Left kidney (tissue), 2 donors: Measurements from ENCODE around the gene CREB5. TPM values are rescaled to one million over a fixed set of nuclear protein-coding genes. Genes with fewer than 3 reads are reported as not detected.

Experiments used
- DNase-seq: peaks from one replicate; pipeline ENCODE4 v3.0.0-alpha.2; 2013
- polyA plus RNA-seq: library from polyadenylated mRNA; unstranded; fragments of 120-200 nt; gene quantifications from one replicate; pipeline ENCODE4 v1.2.1, GENCODE V29; 2013; ENCODE audit not compliant: insufficient read length

Gene CREB5
- polyA plus RNA-seq, 1 donor, result 14.6 TPM

GRCh38 chr7:28433699-28434219 is 21.4 kb downstream of the CREB5 start:
- no peak for DNase-seq

DNA sequence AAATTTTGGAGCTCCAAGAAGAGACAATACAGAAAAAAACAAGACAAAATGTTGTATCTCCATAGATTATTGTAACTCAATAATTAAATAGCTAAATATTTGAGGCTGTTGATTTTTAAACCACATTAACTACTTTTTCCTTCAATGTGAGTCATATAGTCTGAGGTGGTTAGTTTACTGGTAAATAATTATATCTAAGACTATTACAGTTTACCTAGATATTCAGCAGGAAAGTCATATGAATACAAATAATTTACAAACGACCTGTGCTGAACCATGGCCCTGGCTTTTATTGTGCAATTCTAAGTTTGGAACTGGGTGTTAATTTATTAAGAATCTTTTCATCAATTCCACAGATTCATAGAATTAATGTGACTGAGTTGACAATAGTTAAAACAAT is 22.2 kb downstream of the CREB5 start:
- DNase-seq, result no peak

DNA sequence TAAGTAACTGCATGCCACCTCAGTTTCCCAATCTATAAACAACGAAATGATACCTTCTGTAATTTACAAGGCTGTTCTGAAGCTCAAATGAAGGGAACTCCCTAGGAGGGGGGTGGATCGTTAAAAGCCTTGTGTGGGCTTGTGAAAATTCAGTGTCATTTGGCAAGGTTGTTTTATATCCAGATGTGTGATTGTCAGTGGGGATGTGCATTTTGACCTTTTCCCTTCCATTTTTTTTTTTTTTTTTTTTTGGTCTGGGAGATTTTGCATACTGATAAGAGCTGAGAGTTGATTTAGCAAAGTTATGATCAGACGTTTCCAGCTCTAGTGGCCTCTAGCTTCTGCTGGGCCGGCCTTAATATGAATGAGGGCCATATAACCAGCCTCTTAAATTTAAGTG is 22.8 kb downstream of the CREB5 start:
- no peak for DNase-seq

DNA sequence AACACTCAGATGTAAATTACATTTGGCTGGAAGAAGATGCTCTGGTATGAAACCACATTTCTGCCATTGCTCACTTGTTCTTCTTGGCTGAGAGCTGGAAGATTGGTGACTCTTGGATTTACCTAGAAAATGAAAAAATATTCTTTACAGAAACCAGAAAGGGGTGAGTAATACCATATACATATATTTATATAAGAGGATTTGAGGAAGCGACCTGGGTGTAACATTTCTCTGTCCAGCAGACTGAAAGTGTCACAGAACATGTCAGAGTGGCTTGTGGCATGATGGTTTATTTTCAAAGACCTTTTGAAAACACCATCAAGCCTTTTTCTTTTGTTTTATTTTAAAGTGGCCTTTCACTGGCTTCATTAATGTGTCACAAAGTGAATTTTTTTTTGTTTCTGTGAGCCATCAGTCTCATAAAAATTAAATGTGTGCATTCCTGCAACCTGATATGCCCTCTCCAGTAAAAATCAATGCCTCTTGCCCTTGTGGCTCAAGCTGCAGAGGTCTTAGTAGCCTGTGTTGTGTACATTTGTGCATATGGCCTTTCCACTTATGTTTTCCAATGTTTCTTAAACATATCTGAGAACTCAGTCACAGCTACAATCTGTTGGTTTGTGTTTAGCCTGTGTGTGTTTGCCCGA is 23.5 kb downstream of the CREB5 start:
- DNase-seq, result no peak

DNA sequence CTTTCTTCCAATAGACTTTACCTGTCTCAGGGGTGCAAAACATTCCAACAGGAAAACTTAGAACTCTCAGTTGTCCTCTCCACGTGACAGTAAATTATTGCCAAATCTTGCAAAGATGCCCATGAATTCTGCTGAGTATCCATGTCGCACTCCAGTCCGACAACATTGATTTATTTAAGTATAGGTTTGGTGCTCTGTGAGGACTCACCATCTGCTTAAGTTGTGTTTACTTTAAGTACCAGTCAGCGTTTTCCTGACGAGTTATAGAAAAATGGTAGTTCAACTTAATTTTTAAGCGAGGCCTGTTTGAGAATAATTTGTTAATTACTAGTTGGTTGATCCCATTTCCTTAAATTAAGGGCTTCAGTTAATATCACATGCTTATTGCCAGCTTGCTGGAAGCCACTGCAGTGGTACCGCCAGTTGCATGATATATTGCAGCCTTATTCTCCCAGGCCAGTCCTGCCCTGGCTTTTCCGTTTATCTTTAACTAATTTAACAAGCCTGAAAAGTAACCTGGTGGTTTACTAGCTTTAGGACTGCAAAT is 27.8 kb downstream of the CREB5 start:
- DNase-seq, result no peak

DNA sequence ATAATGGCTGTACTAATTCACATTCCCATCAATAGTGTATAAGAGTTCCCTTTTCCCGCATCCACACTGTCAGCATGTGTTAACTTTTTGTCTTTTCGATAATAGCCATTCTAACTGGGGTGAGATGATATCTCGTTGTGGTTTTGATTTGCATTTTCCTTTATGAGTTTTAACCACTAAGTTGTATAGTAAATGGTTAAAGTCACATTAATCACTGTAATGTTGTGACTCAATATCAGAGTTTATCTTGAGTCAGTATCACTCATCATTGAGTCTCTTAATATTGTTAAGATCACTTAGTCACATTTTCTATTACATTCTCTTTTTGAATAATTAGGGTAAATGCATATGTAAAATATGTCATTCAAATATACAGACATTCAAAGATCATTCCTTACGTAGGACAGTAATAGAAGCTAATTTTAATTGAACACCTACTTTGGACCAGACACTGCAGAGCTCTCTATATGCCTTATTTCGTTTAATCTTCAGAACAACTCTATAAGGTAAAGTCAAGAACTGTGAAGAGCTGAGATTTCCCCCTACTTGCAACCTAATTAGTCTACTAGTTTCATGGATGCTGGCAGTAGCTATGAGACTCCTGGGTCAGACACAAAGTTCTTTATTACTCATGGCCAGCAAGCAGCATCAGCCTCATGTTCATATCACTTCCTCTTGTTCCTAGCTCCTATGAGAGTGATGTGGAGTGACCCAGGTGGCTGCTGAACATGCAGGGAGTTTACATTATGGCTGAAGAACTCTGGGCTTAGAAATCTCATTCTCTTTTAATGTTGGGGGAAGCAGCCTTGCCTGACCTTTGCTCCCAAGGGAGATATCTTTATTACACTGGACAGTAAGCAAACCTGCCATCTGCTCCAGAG is 30.5 kb downstream of the CREB5 start:
- DNase-seq, result no peak

DNA sequence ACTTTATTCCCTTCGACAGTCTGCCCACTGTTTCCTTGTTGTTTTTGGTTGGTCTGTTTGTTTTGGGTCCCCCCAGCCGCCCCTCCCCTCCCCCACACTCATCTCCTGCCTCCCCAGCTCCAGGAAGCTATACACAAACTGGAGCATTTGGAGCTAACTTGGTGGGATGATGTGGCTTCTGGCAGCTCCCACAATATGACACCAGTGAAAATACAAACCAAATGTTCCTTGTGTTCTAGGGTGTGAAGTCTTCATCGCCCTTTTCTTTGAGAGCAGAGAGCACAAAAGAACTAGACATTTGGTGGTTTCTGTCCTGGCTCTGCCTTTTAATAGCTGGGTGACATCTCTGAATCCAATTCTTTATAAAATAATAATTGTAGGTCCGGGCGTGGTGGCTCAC is 33.8 kb downstream of the CREB5 start:
- DNase-seq, result no peak

GRCh38 chr7:28447071-28447470 is 34.8 kb downstream of the CREB5 start:
- no peak for DNase-seq

DNA sequence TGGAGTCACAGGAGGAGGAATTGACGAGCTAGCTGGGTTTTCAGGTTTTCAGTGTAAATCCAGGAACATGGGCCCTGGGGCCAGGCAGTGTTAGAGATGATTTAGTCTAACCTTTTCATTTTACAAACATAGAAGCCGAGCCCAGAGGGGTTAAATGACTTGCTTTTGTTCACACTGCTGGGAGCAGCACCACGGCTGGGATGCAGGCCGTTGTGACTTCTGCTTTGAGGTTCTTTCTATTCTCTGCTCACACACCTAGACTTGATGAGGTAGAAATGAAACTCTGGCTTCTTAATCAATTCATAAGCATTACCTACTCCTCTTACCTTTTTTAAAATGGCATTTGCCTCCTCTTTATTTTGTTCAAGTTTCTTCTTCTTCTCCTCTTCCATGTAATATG is 36.4 kb downstream of the CREB5 start:
- no peak for DNase-seq

DNA sequence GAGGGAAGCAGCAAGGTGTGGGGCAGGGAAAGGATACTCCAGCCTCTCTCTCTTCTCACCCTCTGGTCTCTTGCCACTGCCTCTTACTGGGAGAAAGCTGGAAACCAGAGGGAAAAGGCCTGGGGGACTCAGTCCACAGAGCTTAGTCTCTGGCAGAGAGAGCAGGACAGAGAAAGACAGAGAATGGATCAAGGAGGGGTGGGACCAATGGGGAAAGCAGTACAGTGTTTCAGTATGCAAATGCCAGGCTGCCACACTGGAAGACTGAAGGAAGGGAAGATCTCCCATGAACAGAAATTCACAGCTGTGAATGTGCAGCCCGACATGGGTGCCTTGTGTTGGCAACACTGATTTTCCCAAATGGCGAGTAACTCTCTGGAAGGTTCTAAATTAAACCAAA is 40.4 kb downstream of the CREB5 start:
- DNase-seq, result no peak

- no peak for DNase-seq
Measured at GRCh38 chr7:28455486-28455885, 43.2 kb downstream of the CREB5 start.

DNA sequence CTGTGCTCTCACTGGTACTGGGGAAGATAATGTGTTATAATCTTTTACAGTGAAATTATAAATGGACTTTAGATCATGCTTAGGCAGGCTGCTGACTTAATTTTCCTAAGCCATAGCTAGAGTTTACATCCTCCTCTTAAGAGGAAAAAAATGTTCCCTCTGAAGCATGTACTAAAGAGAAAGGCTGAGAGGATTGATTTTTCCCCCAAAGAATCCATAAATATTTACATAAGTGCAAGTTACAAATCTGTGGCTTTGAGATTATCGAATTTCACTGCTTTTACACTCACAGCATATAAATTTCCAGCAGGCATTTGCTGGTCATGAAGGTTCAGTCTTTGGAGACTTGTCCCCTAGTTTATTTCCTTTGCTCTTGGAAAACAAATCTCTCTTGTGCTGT is 43.7 kb downstream of the CREB5 start:
- DNase-seq, result no peak

- DNase-seq, result no peak
Measured at GRCh38 chr7:28458732-28459131, 46.4 kb downstream of the CREB5 start.

- no peak for DNase-seq
Measured at GRCh38 chr7:28459306-28459705, 47.0 kb downstream of the CREB5 start.

GRCh38 chr7:28465697-28466096 is 53.4 kb downstream of the CREB5 start:
- no peak for DNase-seq

- DNase-seq, result no peak
Measured at GRCh38 chr7:28466341-28466740, 54.0 kb downstream of the CREB5 start.

DNA sequence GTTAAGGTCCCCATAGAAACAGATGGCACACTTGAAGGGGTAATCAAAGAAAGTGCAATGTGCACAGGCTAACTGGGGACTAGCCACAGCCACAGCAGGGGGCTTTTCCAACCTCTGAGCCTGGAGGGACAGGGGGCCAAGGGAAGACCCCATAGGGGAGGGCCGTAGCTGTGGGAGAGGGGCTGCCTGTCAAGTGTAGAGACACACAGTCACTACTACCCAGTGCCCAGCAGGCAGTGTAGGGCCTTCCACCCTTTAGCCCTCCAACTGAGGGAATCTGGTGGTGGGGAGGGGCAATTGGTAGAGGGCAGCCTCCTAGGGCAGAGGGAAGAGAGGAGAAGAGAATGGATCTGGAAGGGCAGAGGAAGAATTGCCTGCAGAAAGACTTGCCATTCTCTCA is 54.6 kb downstream of the CREB5 start:
- no peak for DNase-seq

DNA sequence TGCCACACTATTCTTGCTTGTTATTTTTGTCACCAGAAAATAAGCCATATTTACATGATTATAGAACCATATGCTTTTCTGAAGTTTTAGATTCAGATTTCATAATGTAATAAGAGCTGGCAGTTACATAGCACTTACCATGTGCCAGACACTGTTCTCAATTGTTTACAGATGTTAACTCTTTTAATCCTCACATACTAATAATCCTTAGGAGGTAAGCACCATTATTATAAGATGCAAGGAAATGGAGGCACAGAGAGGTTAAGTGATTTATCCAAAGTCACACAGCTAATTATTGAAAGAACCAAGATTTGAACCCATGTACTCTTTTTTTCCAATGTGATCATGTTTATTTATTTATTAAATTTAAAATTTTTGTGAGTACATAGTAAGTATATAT is 57.2 kb downstream of the CREB5 start:
- no peak for DNase-seq

- DNase-seq, result no peak
Measured at GRCh38 chr7:28470344-28470743, 58.0 kb downstream of the CREB5 start.

DNA sequence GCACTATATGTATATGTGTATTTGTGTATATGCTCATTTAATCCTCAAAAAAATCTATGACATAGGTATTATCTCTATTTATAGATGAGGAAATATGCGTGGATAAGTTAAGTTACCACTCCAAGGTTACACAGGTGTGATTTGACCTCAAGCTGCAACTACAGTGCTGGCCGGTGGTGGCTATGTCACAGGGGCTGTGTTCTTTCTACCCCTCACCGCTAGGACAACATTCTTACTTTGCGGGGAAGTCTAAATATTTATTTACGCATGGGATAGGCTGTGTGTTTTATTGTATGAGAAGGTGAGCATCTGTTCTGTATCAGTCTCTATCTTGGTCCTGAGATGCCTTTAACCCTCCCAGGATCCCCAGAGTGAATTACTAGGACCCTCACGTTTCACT is 60.0 kb downstream of the CREB5 start:
- no peak for DNase-seq

DNA sequence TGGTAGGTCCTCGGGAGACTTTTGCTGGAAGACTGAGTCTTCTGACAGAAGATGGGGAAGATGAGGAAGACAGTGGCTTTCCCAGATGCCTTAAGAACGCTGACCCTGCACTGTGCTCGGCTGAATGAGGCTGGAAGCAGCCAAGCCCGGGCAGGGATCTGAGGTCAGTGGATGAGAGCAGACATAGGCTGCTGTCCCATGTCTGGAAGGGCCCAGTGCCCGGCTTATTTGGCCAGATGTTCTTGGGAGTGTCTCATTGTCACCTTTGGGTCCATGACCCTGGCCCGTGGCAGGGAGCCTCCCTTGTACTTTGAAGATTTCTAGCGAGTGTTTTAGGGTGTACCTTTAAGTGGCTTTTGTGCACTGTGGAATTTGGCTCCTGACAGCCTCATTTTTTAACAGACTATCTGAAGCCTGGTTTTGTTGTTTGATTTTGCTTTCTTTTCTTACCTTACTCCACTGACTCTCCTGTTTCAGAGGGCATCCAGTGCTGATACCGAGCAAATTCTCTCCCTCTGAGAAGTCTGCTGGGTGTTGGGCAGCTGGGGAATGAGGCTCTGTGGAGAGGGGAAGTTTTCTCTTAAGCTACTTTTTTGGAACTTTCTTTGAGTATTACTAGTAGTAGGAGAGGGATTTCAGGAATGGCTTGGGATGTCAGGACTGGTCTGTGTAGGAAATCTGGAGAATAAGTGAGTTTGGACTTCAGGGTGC is 61.4 kb downstream of the CREB5 start:
- DNase-seq, result no peak

- DNase-seq, result no peak
Measured at GRCh38 chr7:28474282-28474638, 61.9 kb downstream of the CREB5 start.

DNA sequence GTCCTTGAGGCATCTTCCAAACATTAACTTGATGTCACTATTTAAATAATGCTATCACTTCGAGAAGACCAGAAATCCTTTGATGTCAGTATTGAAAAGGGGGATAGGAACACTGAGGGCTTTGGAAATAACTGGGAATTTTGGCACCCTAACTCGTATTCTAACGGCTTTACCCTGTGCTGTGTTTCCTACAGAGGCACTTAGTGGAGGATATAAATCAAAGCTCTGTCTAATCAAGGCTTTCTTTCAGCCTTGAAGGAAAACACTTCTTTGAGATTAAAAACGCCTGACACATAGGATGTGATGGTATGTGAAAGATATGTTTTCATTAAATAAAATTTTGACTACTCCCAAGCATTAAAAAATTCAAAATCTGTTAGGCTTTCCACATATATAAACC is 62.3 kb downstream of the CREB5 start:
- DNase-seq, result no peak
